GM21576 (cell line): Measurements from ENCODE around the gene DNAJC8.

Experiments used
- ATAC-seq: cut with Tn5 transposase; IDR thresholded peaks from one replicate; pipeline ENCODE4 v1.9.1; 2021; ENCODE audit warnings: mild to moderate bottlenecking, moderate library complexity; ENCODE audit not compliant: unreplicated experiment

Gene DNAJC8

DNA sequence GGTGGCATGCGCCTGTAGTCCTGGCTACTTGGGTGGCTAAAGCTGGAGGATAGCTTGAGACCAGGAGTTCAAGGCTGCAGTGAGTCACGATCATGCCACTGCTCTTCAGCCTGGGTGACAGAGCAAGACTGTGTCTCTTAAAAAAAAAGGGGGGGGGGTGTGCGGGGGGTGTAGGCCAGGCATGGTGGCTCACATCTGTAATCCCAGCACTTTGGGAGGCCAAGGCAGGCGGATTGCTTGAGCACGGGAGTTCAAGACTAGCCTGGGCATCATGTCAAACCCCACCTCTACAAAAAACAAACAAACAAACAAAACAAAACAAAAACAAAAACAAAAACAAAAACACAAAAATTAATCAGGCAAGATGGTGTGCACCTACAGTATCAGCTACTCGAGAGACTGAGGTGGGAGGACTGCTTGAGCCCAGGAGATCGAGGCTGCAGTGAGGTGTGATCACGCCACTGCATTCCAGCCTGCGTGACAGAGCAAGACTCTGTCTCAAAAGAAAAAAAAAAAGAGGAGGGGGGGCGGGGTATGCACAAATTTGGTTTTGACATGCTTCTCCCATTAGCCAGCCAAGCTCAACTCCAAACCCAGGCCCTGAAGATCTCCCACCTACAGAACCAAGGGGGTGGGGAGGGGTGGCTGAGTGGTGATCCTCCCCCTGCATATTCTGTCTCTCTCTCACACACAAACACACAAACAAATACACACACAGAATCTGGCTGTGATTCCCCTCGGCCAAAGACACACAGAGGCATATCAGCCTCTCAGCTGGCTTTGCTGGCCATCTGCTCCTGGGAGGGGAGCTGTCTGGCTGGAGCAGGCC, 59.5 kb downstream of the DNAJC8 start:
- ATAC-seq: no peak

DNA sequence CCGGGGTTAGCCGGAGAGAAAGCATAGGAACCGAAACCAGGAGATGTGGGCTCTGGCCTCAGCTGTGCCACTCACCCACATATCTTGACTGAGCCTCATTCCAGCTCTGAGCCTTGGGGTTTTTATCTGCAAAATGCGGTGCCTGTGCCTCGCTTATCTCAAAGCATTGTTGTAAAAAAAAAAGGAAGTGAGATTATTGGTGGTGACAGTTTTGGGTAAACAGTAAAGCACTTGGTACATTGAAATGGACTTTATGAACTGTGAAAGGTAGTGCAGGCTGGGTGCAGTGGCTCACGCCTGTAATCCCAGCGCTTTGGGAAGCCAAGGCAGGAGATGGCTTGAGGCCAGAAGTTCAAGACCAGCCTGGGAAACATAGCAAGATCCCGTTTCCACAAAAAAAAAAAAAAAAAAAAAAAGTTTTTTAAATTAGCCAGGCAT, 60.1 kb downstream of the DNAJC8 start:
- peak; percentile 44 for ATAC-seq

- no peak for ATAC-seq
These were observed 61.6 kb downstream of the DNAJC8 start for GRCh38 chr1:28171246-28171645.

- ATAC-seq: no peak
These were observed 62.7 kb downstream of the DNAJC8 start for GRCh38 chr1:28170001-28170596.

DNA sequence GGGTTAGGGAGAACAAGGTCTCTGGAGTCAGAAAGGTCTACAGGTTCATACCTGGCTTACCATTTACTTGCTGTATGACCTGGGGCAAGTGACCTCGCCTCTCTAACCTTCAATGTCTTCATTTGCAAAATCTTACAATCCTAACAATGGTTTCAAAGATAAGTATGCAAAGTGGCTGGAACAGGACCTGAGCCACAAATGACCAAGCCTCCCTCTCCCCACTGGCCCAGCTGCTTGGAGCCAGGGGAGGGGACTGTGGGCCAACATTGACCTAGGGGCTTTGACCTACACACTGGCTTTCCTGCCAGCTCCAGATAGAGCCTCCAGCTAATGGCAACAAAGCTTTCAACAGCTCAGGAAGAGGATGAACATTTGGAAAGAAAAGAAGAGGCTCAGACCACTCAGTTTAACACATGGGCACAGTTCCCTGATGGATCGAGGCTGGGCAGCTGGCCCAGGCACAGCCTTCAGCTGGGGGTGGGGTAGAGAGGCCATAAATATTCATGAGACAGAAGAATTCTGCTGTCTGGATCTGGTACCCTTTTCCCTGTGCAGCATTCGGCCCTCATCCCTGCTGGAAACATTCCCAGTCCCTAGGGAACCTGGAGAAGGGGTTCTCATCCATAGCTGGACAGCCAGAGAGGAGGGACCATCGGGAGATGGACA, 69.2 kb downstream of the DNAJC8 start:
- ATAC-seq: no peak

DNA sequence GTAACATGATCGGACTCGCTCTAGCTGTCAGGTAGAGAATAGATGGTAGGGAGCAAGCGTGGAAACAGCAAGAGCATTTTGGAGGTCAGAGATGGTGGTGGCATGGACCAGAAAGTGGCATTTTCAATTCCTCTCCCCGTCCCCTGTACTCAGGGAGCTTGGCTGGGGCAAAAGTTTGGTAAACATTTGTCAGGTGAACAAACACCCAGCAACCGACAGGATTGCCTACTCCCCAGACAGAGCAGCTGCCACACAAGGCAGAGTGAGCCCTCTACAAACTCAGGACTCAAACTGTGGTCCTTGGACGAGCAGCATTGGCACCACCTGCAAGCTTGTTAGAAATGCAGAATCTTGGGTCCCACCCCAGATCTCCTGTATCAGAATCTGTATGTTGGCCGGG, 70.7 kb downstream of the DNAJC8 start:
- ATAC-seq: no peak

GRCh38 chr1:28161751-28162150, 71.1 kb downstream of the DNAJC8 start:
- ATAC-seq: no peak

DNA sequence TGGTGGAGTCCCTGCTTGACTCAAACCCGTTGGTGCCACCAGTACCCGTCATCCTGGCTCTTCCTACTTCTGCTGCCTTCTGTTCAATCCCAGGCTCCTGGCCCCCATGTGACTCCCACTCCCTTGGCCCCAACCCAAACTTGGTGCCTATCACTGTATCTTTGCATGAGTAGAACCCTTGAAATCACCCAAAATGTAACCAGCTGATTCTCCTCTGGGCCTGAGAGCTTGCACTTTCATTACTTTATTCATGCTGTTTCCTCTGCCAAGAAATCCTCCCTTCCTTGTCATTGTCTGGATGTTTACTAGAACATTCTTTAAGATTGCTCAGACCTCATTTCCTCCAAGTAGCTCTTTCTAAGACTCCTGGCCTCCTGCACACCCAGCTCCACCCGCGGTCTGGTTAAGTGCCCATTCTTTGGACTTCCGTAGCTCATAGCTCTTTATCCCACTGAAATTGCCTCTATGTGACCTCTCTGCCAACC, 72.0 kb downstream of the DNAJC8 start:
- ATAC-seq: no peak

DNA sequence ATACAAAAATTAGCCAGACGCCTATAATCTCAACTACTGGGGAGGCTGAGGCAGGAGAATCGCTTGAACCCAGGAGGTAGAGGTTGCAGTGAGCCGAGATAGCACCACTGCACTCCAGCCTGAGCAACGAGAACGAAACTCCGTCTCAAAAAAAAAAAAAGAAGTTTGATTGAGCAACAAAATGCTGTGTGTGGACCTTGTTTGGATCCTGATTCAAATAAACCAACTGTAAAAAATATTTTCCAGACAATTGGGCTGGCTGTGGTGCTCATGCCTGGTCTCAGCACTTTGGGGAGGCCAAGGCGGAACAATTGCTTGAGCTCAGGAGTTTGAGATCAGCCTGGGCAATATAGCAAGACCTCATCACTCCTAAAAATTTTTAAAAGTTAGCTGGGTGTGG, 73.1 kb downstream of the DNAJC8 start:
- no peak for ATAC-seq

DNA sequence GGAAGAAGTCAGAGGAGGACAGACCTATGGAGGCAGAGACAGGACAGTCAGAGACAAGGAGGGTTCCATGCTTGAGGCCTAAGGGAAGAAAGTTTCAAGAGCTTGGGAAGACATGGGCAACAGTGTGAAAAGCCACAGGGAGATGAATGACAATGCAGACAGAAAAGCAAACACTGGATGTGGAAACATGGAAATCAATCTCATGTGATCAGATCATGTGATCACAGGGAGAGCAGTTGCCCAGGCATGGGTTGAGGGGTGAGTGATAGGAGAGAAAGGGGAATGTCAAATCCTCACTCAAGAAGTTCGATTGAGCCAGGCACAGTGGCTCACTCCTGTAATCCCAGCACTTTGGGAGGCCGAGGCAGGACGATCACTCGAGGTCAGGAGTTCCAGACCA, 73.6 kb downstream of the DNAJC8 start:
- ATAC-seq: no peak

- ATAC-seq: no peak
These were observed 74.9 kb downstream of the DNAJC8 start for GRCh38 chr1:28157894-28158293.

GRCh38 chr1:28156821-28157220, 76.0 kb downstream of the DNAJC8 start:
- no peak for ATAC-seq

- no peak for ATAC-seq
These were observed 77.2 kb downstream of the DNAJC8 start for GRCh38 chr1:28155628-28156027.

DNA sequence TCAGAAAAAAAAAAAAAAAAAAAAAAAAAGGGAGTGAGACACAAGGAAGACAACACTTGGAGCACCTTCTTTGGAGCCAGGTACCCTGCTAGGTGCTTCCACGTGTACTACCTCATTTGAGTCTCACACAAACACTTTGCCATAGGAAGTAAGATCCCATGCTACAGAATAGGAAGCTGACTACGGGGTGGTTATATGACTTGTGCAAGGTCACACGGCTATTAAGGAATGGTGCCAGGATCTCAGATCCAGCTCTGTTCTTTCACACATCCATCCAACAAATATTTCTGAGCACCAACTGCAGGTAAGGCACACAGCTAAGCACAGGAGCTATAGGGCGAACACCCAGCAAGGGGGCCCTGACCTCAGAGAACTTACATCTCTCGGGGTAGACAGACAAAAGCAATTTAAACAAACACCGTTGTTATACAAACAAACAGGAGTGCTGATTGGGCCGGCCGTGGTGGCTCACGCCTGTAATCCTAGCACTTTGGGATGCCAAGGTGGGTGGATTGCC, 78.7 kb downstream of the DNAJC8 start:
- no peak for ATAC-seq
